Activated T-helper 17 cell treated with anti-CD3 and anti-CD28 coated beads, Interleukin-2, amount 50 U/mL, for 72 hours (primary cell): ENCODE data around the gene PARD3B. TPM values are rescaled to one million over a fixed set of nuclear protein-coding genes. Genes with fewer than 3 reads are reported as not detected.

ENCODE experiments used
- ATAC-seq: fragments of 150-1000 bp; cut with Tn5 transposase; replicated peaks from 2 replicates; pipeline ENCODE4 v1.10.0; 2021; ENCODE audit warnings: mild to moderate bottlenecking, moderate library complexity
- H3K27ac Mint-ChIP-seq: one replicate; pipeline ENCODE4 v1.8.0; 2022; ENCODE audit warnings: mixed read lengths
- H3K27me3 Mint-ChIP-seq: one replicate; pipeline ENCODE4 v1.8.0; 2022; ENCODE audit warnings: mixed read lengths
- H3K36me3 Mint-ChIP-seq: one replicate; pipeline ENCODE4 v1.8.0; 2022; ENCODE audit warnings: low read depth, mild to moderate bottlenecking, mixed read lengths
- H3K4me1 Mint-ChIP-seq: one replicate; pipeline ENCODE4 v1.8.0; 2022; ENCODE audit warnings: mixed read lengths
- H3K4me3 Mint-ChIP-seq: one replicate; pipeline ENCODE4 v1.8.0; 2022; ENCODE audit warnings: mild to moderate bottlenecking, mixed read lengths
- H3K9me3 Mint-ChIP-seq: one replicate; pipeline ENCODE4 v1.8.0; 2022; ENCODE audit warnings: mixed read lengths
- total RNA-seq, 2 donors: library from RNA; stranded (reverse); gene quantifications; one replicate each; pipeline ENCODE4 v1.2.3, GENCODE V29; 2022

PARD3B gene
- total RNA-seq, 2 donors from 2014 or later, result 0.29 to 1.5 TPM

DNA sequence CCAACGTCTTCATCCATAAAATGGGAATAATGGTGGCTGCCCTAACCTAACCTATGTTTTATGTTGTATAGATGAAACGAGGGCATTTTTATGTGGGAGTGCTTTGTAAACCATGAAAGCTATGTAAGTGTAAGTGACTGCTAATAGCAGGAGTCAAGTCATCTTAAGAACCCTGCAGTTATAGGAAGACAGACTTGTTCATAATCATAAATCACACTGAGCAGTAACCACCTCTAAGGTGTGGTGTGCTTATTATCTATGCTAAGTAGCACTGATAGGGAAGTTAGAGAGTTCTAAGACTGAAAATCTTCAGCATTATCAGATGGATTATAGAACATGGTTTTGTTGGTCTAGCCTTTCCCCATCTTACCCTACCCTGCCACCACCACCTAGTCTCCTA lies 1112.8 kb downstream of the PARD3B start:
- peak; percentile 20 for ATAC-seq
- Mint-ChIP-seq H3K36me3 (no peaks in the 10 kb centered on the region), H3K4me1 (peaks cover 9% of the 10 kb centered on the region), H3K27ac (no peak overlapping the region), H3K4me3 (no peak overlapping the region), H3K27me3 (peaks cover 4% of the 10 kb centered on the region), H3K9me3 (no peaks in the 10 kb centered on the region)

DNA sequence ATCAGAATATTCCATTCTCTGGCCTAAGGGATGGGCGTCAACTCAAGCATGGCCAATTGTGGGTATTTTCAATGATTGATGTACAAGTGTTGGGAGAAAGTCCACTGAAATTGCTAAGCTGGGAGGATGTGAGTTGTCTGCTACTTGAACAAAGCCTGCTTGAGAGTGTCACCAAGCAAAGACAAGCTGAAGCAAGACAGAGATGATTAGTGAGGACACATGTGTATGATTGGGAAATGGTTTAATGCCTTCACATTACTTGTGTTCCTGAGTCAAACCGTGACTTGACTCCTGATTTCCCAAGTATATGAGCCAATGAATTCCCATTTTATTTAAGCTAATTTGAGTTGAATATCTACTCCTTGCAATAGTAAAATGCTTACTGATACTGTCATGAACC lies 1113.3 kb downstream of the PARD3B start:
- no peak overlapping the region for H3K4me3 Mint-ChIP-seq
- ATAC-seq, result no peak
- no peaks in the 10 kb centered on the region for H3K9me3 Mint-ChIP-seq
- H3K36me3 Mint-ChIP-seq, result no peaks in the 10 kb centered on the region
- H3K4me1 Mint-ChIP-seq, result peaks cover 9% of the 10 kb centered on the region
- H3K27me3 Mint-ChIP-seq, result peaks cover 4% of the 10 kb centered on the region
- no peak overlapping the region for H3K27ac Mint-ChIP-seq

DNA sequence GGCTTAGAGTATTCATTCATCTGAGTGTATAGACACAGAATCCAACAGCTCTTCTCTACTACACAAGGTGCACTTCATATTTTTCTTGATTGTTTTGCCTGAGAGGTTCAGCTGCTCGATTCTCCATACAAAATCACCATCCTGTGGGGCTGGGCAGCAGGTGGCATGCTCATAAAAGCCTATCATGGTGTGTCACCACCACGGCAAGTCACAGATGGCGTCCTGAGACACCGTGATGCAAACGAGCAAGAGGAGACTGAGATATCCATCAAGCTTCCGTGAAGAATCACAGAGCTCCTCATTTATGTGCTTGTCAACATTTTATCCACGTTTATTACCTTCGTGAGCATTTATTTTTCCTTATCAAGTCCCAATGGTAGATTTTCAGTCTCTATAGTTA lies 1114.6 kb downstream of the PARD3B start:
- H3K27ac Mint-ChIP-seq, result no peak overlapping the region
- peaks cover 9% of the 10 kb centered on the region for H3K4me1 Mint-ChIP-seq
- no peak for ATAC-seq
- no peak overlapping the region for H3K4me3 Mint-ChIP-seq
- no peaks in the 10 kb centered on the region for H3K9me3 Mint-ChIP-seq
- no peaks in the 10 kb centered on the region for H3K36me3 Mint-ChIP-seq
- peaks cover 4% of the 10 kb centered on the region for H3K27me3 Mint-ChIP-seq

DNA sequence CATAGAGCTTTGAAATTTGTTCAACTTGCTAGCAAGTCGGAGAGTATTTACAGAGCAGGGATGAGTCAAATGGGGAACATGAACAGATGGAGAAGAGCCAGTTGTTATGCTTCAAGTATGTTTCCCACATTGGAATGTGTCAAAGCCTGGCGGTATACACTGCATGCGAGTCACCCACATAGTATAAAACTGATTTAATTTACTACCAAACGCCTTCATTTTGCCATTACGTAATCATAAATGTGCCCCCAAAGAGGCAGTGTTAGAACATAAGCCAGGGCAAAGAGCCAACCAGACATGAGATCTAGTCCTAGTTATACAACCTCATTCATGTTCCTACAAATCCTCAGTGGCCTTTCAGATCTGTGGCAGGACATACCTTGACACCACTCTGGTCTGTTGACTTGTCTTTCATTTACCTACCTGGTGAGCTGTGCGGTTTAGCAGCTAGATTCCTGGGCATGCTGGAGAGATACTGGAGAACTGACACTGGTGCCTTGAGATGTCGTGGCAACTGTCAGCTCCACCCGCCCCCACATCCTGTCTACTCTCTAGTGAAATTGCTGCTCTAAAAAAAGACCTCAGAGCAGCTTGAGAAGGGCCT lies 1115.3 kb downstream of the PARD3B start:
- Mint-ChIP-seq H3K27ac (no peak overlapping the region), H3K36me3 (no peaks in the 10 kb centered on the region), H3K9me3 (no peaks in the 10 kb centered on the region), H3K27me3 (no peaks in the 10 kb centered on the region), H3K4me3 (peak overlapping the region; percentile 10), H3K4me1 (peaks cover 9% of the 10 kb centered on the region)
- peak; percentile 73 for ATAC-seq

DNA sequence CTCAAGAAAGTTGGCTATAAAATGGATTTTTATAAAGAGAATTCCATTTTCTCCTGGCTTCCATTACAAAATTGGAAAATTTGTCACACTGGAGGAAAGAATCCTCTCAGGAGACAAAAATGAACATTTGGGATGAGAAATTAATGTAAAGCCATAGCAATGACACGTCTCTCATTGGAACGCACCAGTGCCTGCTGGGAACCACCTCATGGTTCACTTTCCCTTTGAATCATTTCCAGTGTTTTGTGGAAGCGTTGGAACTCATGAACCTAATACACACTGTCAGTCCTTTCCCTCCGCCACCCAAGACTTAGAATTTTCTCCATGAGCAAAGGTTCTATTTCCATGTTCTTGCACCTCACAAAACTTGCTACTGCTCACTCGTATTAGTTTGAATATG lies 1116.0 kb downstream of the PARD3B start:
- ATAC-seq, result no peak
- Mint-ChIP-seq H3K4me3 (no peak overlapping the region), H3K9me3 (no peaks in the 10 kb centered on the region), H3K27ac (no peak overlapping the region), H3K4me1 (peaks cover 9% of the 10 kb centered on the region), H3K27me3 (no peaks in the 10 kb centered on the region), H3K36me3 (no peaks in the 10 kb centered on the region)

DNA sequence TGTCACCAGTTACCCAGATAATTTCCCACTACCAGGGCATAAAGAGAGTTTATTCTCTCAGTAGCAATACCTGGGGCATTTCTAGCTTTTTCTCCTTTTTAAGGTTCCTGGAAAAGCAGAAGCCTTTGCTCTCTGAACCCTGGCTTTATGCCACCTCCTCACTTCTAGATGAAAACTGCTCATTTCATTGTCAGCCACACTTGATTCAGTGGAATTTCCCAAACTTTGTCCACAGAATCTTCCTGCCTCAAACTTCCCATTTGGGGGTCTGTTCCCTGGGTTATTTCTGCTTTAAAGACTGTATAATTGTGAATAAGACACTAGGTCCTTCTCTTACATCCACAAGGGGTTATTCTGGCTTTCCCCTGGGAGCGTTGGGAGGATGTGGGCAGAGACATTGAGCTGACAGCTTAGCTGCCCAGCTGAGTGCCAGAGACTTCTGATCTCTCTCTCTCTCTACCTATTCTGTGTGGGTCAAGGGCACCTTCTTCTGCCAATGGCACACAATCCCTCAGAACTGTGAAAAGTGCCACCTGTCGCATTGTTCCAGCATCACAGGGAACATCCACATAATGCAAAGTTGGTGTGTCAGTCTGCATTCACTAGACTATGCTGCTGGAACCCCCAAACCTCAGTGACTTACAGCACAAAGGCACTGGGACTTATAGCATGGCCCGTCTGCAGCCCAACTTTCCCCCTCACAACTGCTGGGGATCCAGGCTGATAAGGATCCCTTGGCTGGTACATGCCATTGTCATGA lies 1117.1 kb downstream of the PARD3B start:
- Mint-ChIP-seq H3K36me3 (no peaks in the 10 kb centered on the region), H3K9me3 (no peaks in the 10 kb centered on the region), H3K4me1 (peaks cover 9% of the 10 kb centered on the region), H3K4me3 (no peak overlapping the region), H3K27ac (no peak overlapping the region), H3K27me3 (no peaks in the 10 kb centered on the region)
- no peak for ATAC-seq

DNA sequence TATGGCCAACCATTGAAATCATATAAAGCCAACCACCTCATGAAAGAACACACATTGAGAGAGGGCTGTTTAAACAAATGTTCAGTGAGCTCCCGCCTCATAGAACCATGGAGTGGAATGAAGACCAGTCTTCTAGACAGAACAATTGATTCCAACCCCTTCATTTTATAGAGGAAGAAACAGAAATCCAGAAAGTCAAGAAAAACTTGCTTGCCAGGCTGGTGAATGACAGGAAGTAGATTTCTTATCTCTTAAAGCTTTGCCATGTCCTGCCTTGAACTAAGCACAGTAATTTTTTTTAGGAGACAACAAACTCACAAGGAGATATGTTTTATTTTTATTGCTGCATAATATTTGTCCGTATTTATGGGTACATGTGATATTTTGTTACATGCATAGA lies 1120.5 kb downstream of the PARD3B start:
- Mint-ChIP-seq H3K36me3 (no peaks in the 10 kb centered on the region), H3K9me3 (no peaks in the 10 kb centered on the region), H3K27ac (no peak overlapping the region), H3K4me1 (peaks cover 1% of the 10 kb centered on the region), H3K27me3 (no peaks in the 10 kb centered on the region), H3K4me3 (no peak overlapping the region)
- no peak for ATAC-seq
